ENCODE measurements around the gene NGDN. TPM values are rescaled to one million over a fixed set of nuclear protein-coding genes. Genes with fewer than 3 reads are reported as not detected.

Gene NGDN
- total RNA-seq, 4 donors from 2014 or later, result 35.8 to 45.6 (median 36.5) TPM

DNA sequence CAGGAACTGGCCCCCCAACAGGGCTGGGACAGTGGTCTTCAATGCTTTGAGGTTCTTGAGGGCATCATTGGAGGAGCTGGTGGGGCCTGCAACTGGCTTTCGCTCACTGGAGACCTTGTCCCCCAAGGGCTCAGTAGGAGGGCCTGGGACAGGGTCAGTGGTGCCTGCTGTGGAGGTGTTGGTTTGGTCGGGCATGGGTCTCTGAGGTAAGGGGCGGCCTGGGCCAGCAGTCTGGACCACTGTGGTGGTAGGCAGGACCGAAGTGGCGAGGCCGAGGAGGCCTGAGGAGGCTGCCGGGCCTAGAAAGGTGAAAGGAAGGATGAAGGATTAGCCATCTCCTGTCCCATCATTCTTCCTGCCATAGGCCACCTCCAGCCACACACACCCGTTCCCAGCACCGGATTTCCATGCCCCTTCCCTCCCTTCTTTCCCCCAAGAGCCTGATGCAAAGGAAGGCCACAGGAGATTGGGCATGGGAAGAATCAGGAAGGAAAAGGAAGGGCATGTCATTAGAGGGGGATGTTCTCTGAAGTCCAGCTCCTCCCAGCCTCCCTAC is 53.2 kb downstream of the NGDN start:
- TF ChIP-seq, protein P1, sequence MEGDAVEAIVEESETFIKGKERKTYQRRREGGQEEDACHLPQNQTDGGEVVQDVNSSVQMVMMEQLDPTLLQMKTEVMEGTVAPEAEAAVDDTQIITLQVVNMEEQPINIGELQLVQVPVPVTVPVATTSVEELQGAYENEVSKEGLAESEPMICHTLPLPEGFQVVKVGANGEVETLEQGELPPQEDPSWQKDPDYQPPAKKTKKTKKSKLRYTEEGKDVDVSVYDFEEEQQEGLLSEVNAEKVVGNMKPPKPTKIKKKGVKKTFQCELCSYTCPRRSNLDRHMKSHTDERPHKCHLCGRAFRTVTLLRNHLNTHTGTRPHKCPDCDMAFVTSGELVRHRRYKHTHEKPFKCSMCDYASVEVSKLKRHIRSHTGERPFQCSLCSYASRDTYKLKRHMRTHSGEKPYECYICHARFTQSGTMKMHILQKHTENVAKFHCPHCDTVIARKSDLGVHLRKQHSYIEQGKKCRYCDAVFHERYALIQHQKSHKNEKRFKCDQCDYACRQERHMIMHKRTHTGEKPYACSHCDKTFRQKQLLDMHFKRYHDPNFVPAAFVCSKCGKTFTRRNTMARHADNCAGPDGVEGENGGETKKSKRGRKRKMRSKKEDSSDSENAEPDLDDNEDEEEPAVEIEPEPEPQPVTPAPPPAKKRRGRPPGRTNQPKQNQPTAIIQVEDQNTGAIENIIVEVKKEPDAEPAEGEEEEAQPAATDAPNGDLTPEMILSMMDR (IDR thresholded peaks at IDR 0.05), result no peak
- TF ChIP-seq EP300 (IDR thresholded peaks at IDR 0.05), result no peak
- Histone ChIP-seq H3K36me3 (peaks cover 0 to 63% (median 0%) of the 10 kb centered on the region in 3 donors), H3K4me3 (no peak overlapping the region), H3K27me3 (no peaks in the 10 kb centered on the region), H3K4me1 (no peaks in the 10 kb centered on the region), H3K9me3 (no peaks in the 10 kb centered on the region), H3K27ac (no peak overlapping the region)
- no peak for DNase-seq (ENCODE audit: low spot score in 2 of 2)
- 87 to 90% methylated on average over 9 of the region's 9 CpGs for WGBS, 2 donors

DNA sequence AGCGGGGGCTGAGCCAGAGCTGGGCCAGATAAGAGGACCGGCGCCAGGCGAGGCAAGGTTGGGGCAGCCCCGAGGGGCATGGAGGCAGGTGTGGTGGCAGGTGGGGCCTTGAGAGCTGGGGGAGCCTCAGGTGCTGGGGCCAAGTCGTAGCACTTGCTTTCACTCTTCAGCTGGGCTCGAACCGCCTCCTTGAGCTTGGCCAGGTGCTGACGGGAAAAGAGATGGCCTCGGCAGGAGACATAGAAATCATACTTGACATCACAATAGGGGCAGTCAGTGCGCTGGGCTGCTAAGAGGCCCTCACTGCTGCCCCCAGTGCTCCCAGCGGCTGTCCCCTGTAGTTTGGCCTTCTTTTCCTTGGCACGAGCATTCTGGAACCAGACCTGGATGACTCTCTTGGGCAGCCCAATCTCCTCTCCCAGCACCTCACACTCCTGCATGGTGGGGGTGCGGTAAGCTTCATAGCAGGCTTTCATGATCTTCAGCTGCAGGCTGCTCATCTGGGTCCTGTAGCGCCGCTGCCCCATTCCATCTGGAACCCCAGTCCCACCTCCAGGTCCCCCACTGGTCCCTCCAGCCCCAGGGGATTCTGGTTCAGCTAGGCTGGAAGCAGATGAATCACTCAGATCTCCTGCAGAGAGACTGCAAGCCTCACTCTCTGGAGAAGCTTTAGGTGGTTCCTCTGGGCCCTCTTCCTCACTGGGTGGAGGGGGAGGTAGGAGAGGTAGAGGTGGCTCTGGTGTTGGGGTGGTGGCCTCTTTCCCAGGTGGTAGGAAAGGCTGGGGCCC is 53.9 kb downstream of the NGDN start:
- WGBS, 2 donors, result 90 to 92% methylated on average over 15 to 16 of the region's 16 CpGs
- Histone ChIP-seq H3K36me3 (peaks cover 0 to 63% (median 0%) of the 10 kb centered on the region in 3 donors), H3K9me3 (no peaks in the 10 kb centered on the region), H3K27ac (no peak overlapping the region), H3K27me3 (no peaks in the 10 kb centered on the region), H3K4me1 (peaks cover 0 to 5% (median 0%) of the 10 kb centered on the region in 4 donors), H3K4me3 (no peak overlapping the region)
- TF ChIP-seq, protein P1 (IDR thresholded peaks at IDR 0.05), result no peak
- TF ChIP-seq POLR2A (IDR thresholded peaks at IDR 0.05), result no peak
- TF ChIP-seq EP300 (IDR thresholded peaks at IDR 0.05), result no peak
- DNase-seq (ENCODE audit: low spot score in 2 of 2), result no peak

DNA sequence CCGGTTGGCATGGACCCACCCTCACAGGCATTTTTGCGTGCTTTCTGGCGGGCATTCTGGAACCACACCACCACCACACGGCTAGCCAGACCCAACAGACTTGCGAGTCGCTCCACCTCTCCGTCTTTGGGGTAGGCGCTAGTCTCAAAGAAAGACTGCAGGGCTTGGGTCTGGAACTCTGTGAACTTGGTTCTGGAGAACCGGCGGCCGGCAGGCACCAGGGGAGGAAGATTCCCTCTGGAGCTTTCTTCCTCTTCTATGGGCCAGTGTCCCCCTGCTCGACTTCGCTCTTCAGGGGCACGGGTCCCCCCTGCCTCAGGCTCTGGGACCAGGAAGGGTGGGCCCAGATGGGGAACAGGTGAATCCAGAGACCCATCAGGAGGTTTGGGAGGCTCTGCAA is 55.5 kb downstream of the NGDN start:
- Histone ChIP-seq H3K4me3 (no peak overlapping the region), H3K4me1 (peaks cover 0 to 20% (median 2%) of the 10 kb centered on the region in 4 donors), H3K27me3 (no peaks in the 10 kb centered on the region), H3K9me3 (no peaks in the 10 kb centered on the region), H3K36me3 (peaks cover 0 to 59% (median 0%) of the 10 kb centered on the region in 3 donors), H3K27ac (no peak overlapping the region)
- no peak for DNase-seq (ENCODE audit: low spot score in 2 of 2)
- 90 to 96% methylated on average over 13 to 14 of the region's 14 CpGs for WGBS, 2 donors
- TF ChIP-seq POLR2A (IDR thresholded peaks at IDR 0.05), result no peak
- no peak for TF ChIP-seq EP300 (IDR thresholded peaks at IDR 0.05)
- TF ChIP-seq, protein P1 (IDR thresholded peaks at IDR 0.05), result no peak

DNA sequence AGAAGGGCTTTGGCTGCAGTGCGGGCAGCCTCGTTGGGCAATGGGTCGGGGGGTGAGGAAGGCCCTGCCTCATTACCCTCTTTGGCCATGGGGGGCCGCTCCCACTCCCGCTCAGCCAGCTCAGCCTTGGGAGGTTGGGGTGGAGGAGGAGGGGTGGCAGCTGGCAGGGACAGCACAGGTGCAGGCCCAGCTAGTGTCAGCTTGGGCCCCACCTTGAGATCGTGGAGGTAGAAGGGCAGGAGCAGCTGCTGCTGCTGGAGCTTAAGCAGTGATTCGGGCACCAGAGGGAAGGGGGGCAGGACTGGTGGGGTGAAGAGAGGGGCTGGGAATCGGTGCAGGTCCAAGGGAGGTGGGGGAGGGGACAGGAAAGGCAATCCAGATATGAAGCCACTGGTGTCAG is 56.1 kb downstream of the NGDN start:
- Histone ChIP-seq H3K36me3 (peaks cover 0 to 57% (median 0%) of the 10 kb centered on the region in 3 donors), H3K4me1 (peaks cover 0 to 26% (median 4%) of the 10 kb centered on the region in 4 donors), H3K4me3 (no peak overlapping the region), H3K27me3 (no peaks in the 10 kb centered on the region), H3K27ac (no peak overlapping the region), H3K9me3 (no peaks in the 10 kb centered on the region)
- WGBS, 2 donors, result 83 to 86% methylated on average over 8 of the region's 8 CpGs
- no peak for DNase-seq (ENCODE audit: low spot score in 2 of 2)
- TF ChIP-seq EP300 (IDR thresholded peaks at IDR 0.05), result no peak
- TF ChIP-seq, protein P1 (IDR thresholded peaks at IDR 0.05), result no peak
- TF ChIP-seq POLR2A (IDR thresholded peaks at IDR 0.05), result no peak

Other genes starting within 250 kb of the NGDN start
- gene RNF212B, start 231.8 kb upstream of the NGDN start, total RNA-seq, result not detected
- 10 to 100 TPM in 2 of 4 donors, 1 to 10 TPM in 2; 7.5 to 35.2 (median 10.2) TPM for gene HOMEZ, start 183.6 kb upstream of the NGDN start, total RNA-seq
- 10 to 100 TPM; 15.0 to 29.1 (median 19.2) TPM for gene PPP1R3E, start 166.8 kb upstream of the NGDN start, total RNA-seq
- 10 to 100 TPM; 49.8 to 87.3 (median 56.5) TPM for gene BCL2L2, start 162.9 kb upstream of the NGDN start, total RNA-seq
- gene PABPN1, start 148.2 kb upstream of the NGDN start, total RNA-seq, result 10 to 100 TPM; 52.1 to 80.8 (median 64.5) TPM
- 10 to 100 TPM; 55.9 to 91.0 (median 58.3) TPM for gene SLC22A17, start 116.8 kb upstream of the NGDN start, total RNA-seq
- 10 to 100 TPM; 31.4 to 38.2 (median 34.2) TPM for gene EFS, start 104.5 kb upstream of the NGDN start, total RNA-seq
- not detected for gene IL25, start 96.9 kb upstream of the NGDN start, total RNA-seq
- gene CMTM5, start 92.7 kb upstream of the NGDN start, total RNA-seq, result 10 to 100 TPM; 10.8 to 31.5 (median 18.3) TPM
- gene MYH6, start 61.4 kb upstream of the NGDN start, total RNA-seq, result under 1 TPM in 1 of 4 donors, not detected in 3; 0.30 TPM
- gene MYH7, start 34.0 kb upstream of the NGDN start, total RNA-seq, result under 1 TPM in 1 of 4 donors, not detected in 3; 0.90 TPM
- gene ZFHX2, start 82.1 kb downstream of the NGDN start, total RNA-seq, result 1 to 10 TPM; 2.1 to 3.9 (median 2.6) TPM
- gene THTPA, start 86.6 kb downstream of the NGDN start, total RNA-seq, result 10 to 100 TPM; 14.4 to 47.1 (median 25.2) TPM
- 10 to 100 TPM; 30.2 to 76.8 (median 52.0) TPM for gene AP1G2, start 98.1 kb downstream of the NGDN start, total RNA-seq
- 1 to 10 TPM; 1.2 to 2.9 (median 2.2) TPM for gene JPH4, start 109.1 kb downstream of the NGDN start, total RNA-seq
- under 1 TPM in 1 of 4 donors, not detected in 3; 0.90 TPM for gene DHRS2, start 166.7 kb downstream of the NGDN start, total RNA-seq

Measured in tibial nerve (tissue), 4 donors.